ENCODE results near the gene FAIM2.

GRCh38 chr12:49818241-49818895 lies 85.3 kb downstream of the FAIM2 start:
- TF ChIP-seq ZNF384 (IDR thresholded peaks at IDR 0.05) (no peak), FOXM1 (IDR thresholded peaks at IDR 0.05; ENCODE audit: borderline replicate concordance) (no peak), FOXA1 (IDR thresholded peaks at IDR 0.05) (no peak), L3MBTL2 (conservative IDR thresholded peaks at IDR 0.05) (no peak), FOXK2 (IDR thresholded peaks at IDR 0.05) (no peak), SUZ12 (IDR thresholded peaks at IDR 0.05) (no peak), BHLHE40 (IDR thresholded peaks at IDR 0.05; ENCODE audit: borderline replicate concordance) (no peak), ARNT (IDR thresholded peaks at IDR 0.05) (no peak), PKNOX1 (IDR thresholded peaks at IDR 0.05) (no peak), TARDBP (IDR thresholded peaks at IDR 0.05) (no peak), SP1 (IDR thresholded peaks at IDR 0.05) (no peak), ELF4 (IDR thresholded peaks at IDR 0.05) (no peak), HDGF (IDR thresholded peaks at IDR 0.05; ENCODE audit: borderline replicate concordance) (no peak)

Data from HEK293T (cell line).